ENCODE data around the gene TFF2.

Gene TFF2

GRCh38 chr21:42300956-42301355 lies 49.8 kb downstream of the TFF2 start:
- H3K4me3 ChIP-seq: no peak overlapping the region
- DNase-seq (ENCODE audit: low spot score): no peak
- peak overlapping the region in 1 of 2 donors; percentile 48 for H3K27ac ChIP-seq
- TF ChIP-seq CTCF (IDR thresholded peaks at IDR 0.05): no peak

- H3K4me3 ChIP-seq: no peak overlapping the region
- no peak overlapping the region for H3K27ac ChIP-seq
- DNase-seq (ENCODE audit: low spot score): no peak
- TF ChIP-seq CTCF (IDR thresholded peaks at IDR 0.05): no peak
Measured at GRCh38 chr21:42300045-42300583, 50.7 kb downstream of the TFF2 start.

GRCh38 chr21:42299324-42300044 lies 51.3 kb downstream of the TFF2 start:
- no peak for DNase-seq (ENCODE audit: low spot score)
- peak overlapping the region in 1 of 2 donors; percentile 49 for H3K27ac ChIP-seq
- TF ChIP-seq CTCF (IDR thresholded peaks at IDR 0.05): no peak
- H3K4me3 ChIP-seq: no peak overlapping the region

- no peak for DNase-seq (ENCODE audit: low spot score)
- Histone ChIP-seq H3K4me3 (no peak overlapping the region), H3K27ac (peak overlapping the region in 1 of 2 donors; percentile 28)
- no peak for TF ChIP-seq CTCF (IDR thresholded peaks at IDR 0.05)
Measured at GRCh38 chr21:42298657-42299056, 52.1 kb downstream of the TFF2 start.

GRCh38 chr21:42298237-42298636 lies 52.6 kb downstream of the TFF2 start:
- Histone ChIP-seq H3K27ac (no peak overlapping the region), H3K4me3 (no peak overlapping the region)
- TF ChIP-seq CTCF (IDR thresholded peaks at IDR 0.05): no peak
- no peak for DNase-seq (ENCODE audit: low spot score)

- Histone ChIP-seq H3K27ac (no peak overlapping the region), H3K4me3 (no peak overlapping the region)
- no peak for DNase-seq (ENCODE audit: low spot score)
- no peak for TF ChIP-seq CTCF (IDR thresholded peaks at IDR 0.05)
Measured at GRCh38 chr21:42297377-42297776, 53.4 kb downstream of the TFF2 start.

- no peak for DNase-seq (ENCODE audit: low spot score)
- H3K4me3 ChIP-seq: no peak overlapping the region
- TF ChIP-seq CTCF (IDR thresholded peaks at IDR 0.05): no peak
- H3K27ac ChIP-seq: no peak overlapping the region
Measured at GRCh38 chr21:42296501-42296900, 54.3 kb downstream of the TFF2 start.

Measured in coronary artery (tissue), 2 donors.